Hematopoietic multipotent progenitor cell treated with erythropoietin and hydrocortisone succinate and interleukin-3 and kit ligand, for 15 days (in vitro differentiated cells): ENCODE measurements around the gene CA6.
"Not testable (repeated sequence)": the region's sequence is repeated elsewhere in the genome, so short reads cannot be mapped to it uniquely, and the experiment has no call there.

Source experiments
- DNase-seq: peaks from one replicate; pipeline ENCODE4 v3.0.0-alpha.2; 2015; ENCODE audit warnings: low spot score

The CA6 gene

GRCh38 chr1:8945568-8945967, at the start of gene CA6:
CA6 (plus strand) TSS chr1:8945868; CDS start chr1:8945887, 19 bp downstream.
- no peak for DNase-seq

- DNase-seq = not testable (repeated sequence)
These were observed 48.9 kb upstream of the CA6 start for GRCh38 chr1:8896775-8897174.

GRCh38 chr1:8897505-8897904, 48.2 kb upstream of the CA6 start:
- DNase-seq = not testable (repeated sequence)

GRCh38 chr1:8898418-8898817, 47.2 kb upstream of the CA6 start:
- DNase-seq = not testable (repeated sequence)

GRCh38 chr1:8899046-8899445, 46.6 kb upstream of the CA6 start:
- DNase-seq = no peak

GRCh38 chr1:8900684-8901083, 45.0 kb upstream of the CA6 start:
- not testable (repeated sequence) for DNase-seq

GRCh38 chr1:8902765-8903164, 42.9 kb upstream of the CA6 start:
- DNase-seq = no peak

GRCh38 chr1:8903410-8903809, 42.3 kb upstream of the CA6 start:
- DNase-seq = no peak

- no peak for DNase-seq
These were observed 41.6 kb upstream of the CA6 start for GRCh38 chr1:8903908-8904650.

- no peak for DNase-seq
These were observed 40.0 kb upstream of the CA6 start for GRCh38 chr1:8905582-8906191.

GRCh38 chr1:8908388-8909151, 37.1 kb upstream of the CA6 start:
- no peak for DNase-seq

- DNase-seq = no peak
These were observed 35.3 kb upstream of the CA6 start for GRCh38 chr1:8910331-8910730.

- DNase-seq = no peak
These were observed 34.8 kb upstream of the CA6 start for GRCh38 chr1:8910914-8911313.

GRCh38 chr1:8911416-8912309, 34.0 kb upstream of the CA6 start:
- DNase-seq = no peak

- no peak for DNase-seq
These were observed 32.2 kb upstream of the CA6 start for GRCh38 chr1:8913457-8913856.

- DNase-seq = no peak
These were observed 31.2 kb upstream of the CA6 start for GRCh38 chr1:8914466-8914865.

- no peak for DNase-seq
These were observed 30.2 kb upstream of the CA6 start for GRCh38 chr1:8915446-8915845.

GRCh38 chr1:8917536-8917935, 28.1 kb upstream of the CA6 start:
- DNase-seq = not testable (repeated sequence)

- no peak for DNase-seq
These were observed 22.7 kb upstream of the CA6 start for GRCh38 chr1:8922962-8923361.

- no peak for DNase-seq
These were observed 20.3 kb upstream of the CA6 start for GRCh38 chr1:8925406-8925805.

GRCh38 chr1:8925960-8926359, 19.7 kb upstream of the CA6 start:
- DNase-seq = no peak
